ENCODE data around the gene ONECUT3. TPM values are rescaled to one million over a fixed set of nuclear protein-coding genes. Genes with fewer than 3 reads are reported as not detected.

Gene ONECUT3
- total and polyA plus RNA-seq, 7 experiments from 2014 or later: not detected

DNA sequence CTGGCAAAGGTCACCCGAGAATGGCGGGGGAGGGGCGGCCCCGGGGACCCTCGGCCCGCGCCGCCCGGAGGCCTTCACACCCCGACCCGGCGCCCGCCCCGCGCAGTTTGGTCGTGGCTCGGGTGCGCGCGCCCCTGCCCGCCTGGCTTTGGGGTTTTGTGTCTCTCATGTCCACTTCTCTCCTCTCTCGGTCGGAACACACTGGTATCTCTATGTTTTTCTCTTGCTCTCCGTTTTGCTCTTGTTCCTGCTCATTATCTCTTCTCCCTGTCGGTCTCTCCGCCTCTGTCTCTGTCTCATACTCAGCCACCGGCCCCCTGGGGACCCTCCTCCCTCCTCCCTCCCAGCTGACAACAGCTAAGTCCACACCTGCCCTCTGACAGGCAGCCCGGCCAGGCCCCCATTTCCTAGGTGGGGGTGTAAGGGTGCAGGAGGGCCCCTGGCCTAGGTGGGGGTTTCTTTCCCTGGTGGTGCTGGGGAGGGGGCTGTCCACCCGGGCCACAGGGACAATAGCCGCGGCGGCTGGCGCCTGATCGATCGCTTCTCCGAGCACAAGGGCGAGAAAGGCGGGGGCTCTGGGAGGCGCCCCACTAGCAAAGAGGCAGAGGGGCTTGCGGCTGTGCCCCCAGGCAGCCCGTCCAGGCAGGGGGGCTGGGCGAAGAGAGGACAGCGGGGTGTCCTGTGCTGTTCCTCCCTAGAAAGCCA, 2.3 kb downstream of the ONECUT3 start:
- H3K4me1 Mint-ChIP-seq: peaks cover 6 to 17% (median 11%) of the 10 kb centered on the region in 7 donors
- Histone ChIP-seq H3K27ac (ENCODE audit: low read depth, low read length) (no peak overlapping the region), H3K27me3 (ENCODE audit: control insufficient read depth in 2 of 2, insufficient read depth in 2 of 2, low read length in 2 of 2) (peaks cover 11 to 27% of the 10 kb centered on the region in 2 donors), H3K36me3 (ENCODE audit: control insufficient read depth in 2 of 3, insufficient read depth in 3 of 3, low read length in 3 of 3) (no peaks in the 10 kb centered on the region), H3K4me3 (ENCODE audit: low read length) (no peak overlapping the region), H3K9me3 (ENCODE audit: control insufficient read depth in 2 of 3, low read length in 3 of 3) (no peaks in the 10 kb centered on the region), H3K4me1 (ENCODE audit: control insufficient read depth in 2 of 2, insufficient read depth in 2 of 2, low read length in 2 of 2) (no peaks in the 10 kb centered on the region)
- intact Hi-C loops (cut with micrococcal nuclease): loop anchor here in 1 of 2 donors (5.0 kb wide), 1 partner anchor 288 kb away; no protein-coding TSS in a partner anchor
- DNase-seq (no peak), ATAC-seq (no peak)
- POLR2A ChIA-PET: interaction anchor here (0.7 kb wide), 1 partner anchor 9 kb away, joined by 5 read pairs; no protein-coding TSS in a partner anchor
- peaks cover 0 to 3% (median 0%) of the 10 kb centered on the region in 5 donors for H3K36me3 Mint-ChIP-seq
- H3K27me3 Mint-ChIP-seq: peaks cover 30 to 77% (median 38%) of the 10 kb centered on the region in 5 donors
- CTCF ChIA-PET: interaction anchor here (1.1 kb wide), 1 partner anchor 14 kb away, joined by 5 read pairs; no protein-coding TSS in a partner anchor
- H3K9me3 Mint-ChIP-seq: no peaks in the 10 kb centered on the region
- H3K27ac Mint-ChIP-seq: peak overlapping the region in 1 of 9 donors; percentile 86
- peak overlapping the region; percentile 39 to 78 (median 58) for H3K4me3 Mint-ChIP-seq

DNA sequence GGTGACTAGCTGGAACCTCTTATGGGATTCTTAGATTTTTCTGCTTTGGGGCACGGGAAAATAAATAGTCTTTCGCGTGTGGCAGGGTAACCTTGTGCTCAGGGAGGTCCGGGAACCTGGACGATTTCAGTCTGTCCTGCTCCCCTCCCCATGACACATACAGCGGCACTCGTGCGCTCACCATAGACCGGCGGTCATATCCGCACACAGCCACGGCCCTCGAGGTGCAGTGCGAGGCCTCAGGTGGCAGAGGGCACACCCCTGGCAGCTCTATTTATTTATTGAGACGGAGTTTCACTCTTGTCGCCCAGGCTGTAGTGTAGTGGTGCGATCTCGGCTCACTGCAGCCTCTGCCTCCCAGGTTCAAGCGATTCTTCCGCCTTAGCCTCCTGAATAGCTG, 3.0 kb downstream of the ONECUT3 start:
- Mint-ChIP-seq H3K4me1 (peaks cover 6 to 17% (median 11%) of the 10 kb centered on the region in 7 donors), H3K27me3 (peaks cover 30 to 77% (median 42%) of the 10 kb centered on the region in 5 donors), H3K9me3 (no peaks in the 10 kb centered on the region), H3K4me3 (peak overlapping the region in 2 of 10 donors; percentile 5 to 72), H3K27ac (peak overlapping the region in 1 of 9 donors; percentile 52), H3K36me3 (peaks cover 0 to 3% (median 0%) of the 10 kb centered on the region in 5 donors)
- no peak overlapping the region for H3K4me3 ChIP-seq (ENCODE audit: low read length)
- no peaks in the 10 kb centered on the region for H3K4me1 ChIP-seq (ENCODE audit: control insufficient read depth in 2 of 2, insufficient read depth in 2 of 2, low read length in 2 of 2)
- ChIA-PET CTCF (no interaction called here), POLR2A (no interaction called here)
- ATAC-seq: no peak
- no peaks in the 10 kb centered on the region for H3K36me3 ChIP-seq (ENCODE audit: control insufficient read depth in 2 of 3, insufficient read depth in 3 of 3, low read length in 3 of 3)
- H3K27ac ChIP-seq (ENCODE audit: low read depth, low read length): no peak overlapping the region
- H3K9me3 ChIP-seq (ENCODE audit: control insufficient read depth in 2 of 3, low read length in 3 of 3): no peaks in the 10 kb centered on the region
- H3K27me3 ChIP-seq (ENCODE audit: control insufficient read depth in 2 of 2, insufficient read depth in 2 of 2, low read length in 2 of 2): peaks cover 8 to 20% of the 10 kb centered on the region in 2 donors
- intact Hi-C loops (cut with micrococcal nuclease): loop anchor here in 1 of 2 donors (5.0 kb wide), 1 partner anchor 289 kb away; no protein-coding TSS in a partner anchor
- no peak for DNase-seq

- intact Hi-C loops (cut with micrococcal nuclease): loop anchor here in 1 of 2 donors (5.0 kb wide), 1 partner anchor 290 kb away; no protein-coding TSS in a partner anchor
- H3K27me3 Mint-ChIP-seq: peaks cover 30 to 77% (median 44%) of the 10 kb centered on the region in 5 donors
- POLR2A ChIA-PET: no interaction called here
- CTCF ChIA-PET: no interaction called here
- ATAC-seq: no peak
- Histone ChIP-seq H3K36me3 (ENCODE audit: control insufficient read depth in 2 of 3, insufficient read depth in 3 of 3, low read length in 3 of 3) (no peaks in the 10 kb centered on the region), H3K4me1 (ENCODE audit: control insufficient read depth in 2 of 2, insufficient read depth in 2 of 2, low read length in 2 of 2) (no peaks in the 10 kb centered on the region), H3K27ac (ENCODE audit: low read depth, low read length) (no peak overlapping the region), H3K9me3 (ENCODE audit: control insufficient read depth in 2 of 3, low read length in 3 of 3) (no peaks in the 10 kb centered on the region), H3K27me3 (ENCODE audit: control insufficient read depth in 2 of 2, insufficient read depth in 2 of 2, low read length in 2 of 2) (peaks cover 1 to 18% of the 10 kb centered on the region in 2 donors), H3K4me3 (ENCODE audit: low read length) (no peak overlapping the region)
- no peaks in the 10 kb centered on the region for H3K9me3 Mint-ChIP-seq
- peaks cover 4 to 13% (median 11%) of the 10 kb centered on the region in 7 donors for H3K4me1 Mint-ChIP-seq
- DNase-seq: no peak
- H3K27ac Mint-ChIP-seq: peak overlapping the region in 1 of 9 donors; percentile 83
- peaks cover 0 to 3% (median 0%) of the 10 kb centered on the region in 5 donors for H3K36me3 Mint-ChIP-seq
- H3K4me3 Mint-ChIP-seq: peak overlapping the region in 4 of 10 donors; percentile 16 to 62 (median 35)
Observed at GRCh38 chr19:1756705-1757465, 3.6 kb downstream of the ONECUT3 start.

DNA sequence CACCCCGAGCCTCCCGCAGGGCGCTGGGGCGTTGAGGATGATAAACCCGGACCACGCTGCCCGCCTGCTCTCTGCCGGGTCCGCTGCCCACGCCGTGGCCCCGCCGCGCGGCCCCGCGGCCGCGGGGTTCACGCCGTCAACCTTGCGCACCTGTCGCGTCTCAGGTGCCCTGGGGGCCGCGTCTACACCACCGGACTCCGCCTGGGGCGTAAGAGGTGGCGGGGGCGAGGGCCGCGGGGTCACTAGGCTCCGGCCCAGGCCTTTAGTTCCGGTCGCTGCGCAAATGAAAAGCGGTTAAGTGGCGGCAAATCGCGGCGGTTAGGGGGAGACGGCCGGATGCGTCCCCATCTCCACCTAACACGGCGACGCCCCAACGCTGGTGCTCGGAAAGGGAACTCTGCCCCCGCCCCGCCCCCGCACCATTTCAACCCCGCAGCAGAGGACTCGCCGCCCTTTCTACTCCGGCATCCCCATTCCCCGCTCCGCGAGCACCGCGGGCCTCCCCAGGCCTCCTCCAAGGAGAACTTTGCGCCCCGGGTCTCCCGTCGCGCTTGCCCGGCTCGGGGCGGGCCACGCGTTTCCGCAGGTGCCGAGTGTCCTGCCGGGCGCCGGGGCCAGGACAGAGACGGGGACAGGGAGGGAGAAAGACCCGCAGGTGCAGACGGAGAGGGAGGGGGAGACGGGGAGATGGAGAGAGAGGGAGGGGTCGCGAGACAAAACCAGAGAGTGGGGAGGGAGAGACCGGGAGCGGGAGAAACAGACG, 4.3 kb downstream of the ONECUT3 start:
- Mint-ChIP-seq H3K4me1 (peaks cover 4 to 13% (median 11%) of the 10 kb centered on the region in 7 donors), H3K27me3 (peaks cover 28 to 71% (median 43%) of the 10 kb centered on the region in 5 donors)

GRCh38 chr19:1758231-1758577, 4.9 kb downstream of the ONECUT3 start:
- peaks cover 4 to 13% (median 8%) of the 10 kb centered on the region in 7 donors for H3K4me1 Mint-ChIP-seq
- no peaks in the 10 kb centered on the region for H3K9me3 Mint-ChIP-seq
- H3K9me3 ChIP-seq (ENCODE audit: control insufficient read depth in 2 of 3, low read length in 3 of 3): no peaks in the 10 kb centered on the region
- H3K36me3 Mint-ChIP-seq: peaks cover 0 to 3% (median 0%) of the 10 kb centered on the region in 5 donors
- H3K27ac ChIP-seq (ENCODE audit: low read depth, low read length): no peak overlapping the region
- DNase-seq (no peak), ATAC-seq (no peak)
- ChIA-PET POLR2A (no interaction called here), CTCF (no interaction called here)
- H3K27ac Mint-ChIP-seq: no peak overlapping the region
- intact Hi-C loops (cut with micrococcal nuclease): loop anchor here in 1 of 2 donors (5.0 kb wide), 1 partner anchor 291 kb away; no protein-coding TSS in a partner anchor
- no peaks in the 10 kb centered on the region for H3K36me3 ChIP-seq (ENCODE audit: control insufficient read depth in 2 of 3, insufficient read depth in 3 of 3, low read length in 3 of 3)
- no peak overlapping the region for H3K4me3 Mint-ChIP-seq
- no peaks in the 10 kb centered on the region for H3K4me1 ChIP-seq (ENCODE audit: control insufficient read depth in 2 of 2, insufficient read depth in 2 of 2, low read length in 2 of 2)
- H3K27me3 ChIP-seq (ENCODE audit: control insufficient read depth in 2 of 2, insufficient read depth in 2 of 2, low read length in 2 of 2): peaks cover 0 to 14% of the 10 kb centered on the region in 2 donors
- no peak overlapping the region for H3K4me3 ChIP-seq (ENCODE audit: low read length)
- H3K27me3 Mint-ChIP-seq: peaks cover 28 to 73% (median 43%) of the 10 kb centered on the region in 5 donors

More for the DNA sequence above, 4.3 kb downstream of the ONECUT3 start:
- Mint-ChIP-seq H3K4me3 (peak overlapping the region in 1 of 10 donors; percentile 62), H3K9me3 (no peaks in the 10 kb centered on the region), H3K36me3 (peaks cover 0 to 3% (median 0%) of the 10 kb centered on the region in 5 donors), H3K27ac (peak overlapping the region in 1 of 9 donors; percentile 83)
- POLR2A ChIA-PET: no interaction called here
- Histone ChIP-seq H3K4me3 (ENCODE audit: low read length) (no peak overlapping the region), H3K9me3 (ENCODE audit: control insufficient read depth in 2 of 3, low read length in 3 of 3) (no peaks in the 10 kb centered on the region), H3K27ac (ENCODE audit: low read depth, low read length) (no peak overlapping the region), H3K36me3 (ENCODE audit: control insufficient read depth in 2 of 3, insufficient read depth in 3 of 3, low read length in 3 of 3) (no peaks in the 10 kb centered on the region), H3K4me1 (ENCODE audit: control insufficient read depth in 2 of 2, insufficient read depth in 2 of 2, low read length in 2 of 2) (no peaks in the 10 kb centered on the region), H3K27me3 (ENCODE audit: control insufficient read depth in 2 of 2, insufficient read depth in 2 of 2, low read length in 2 of 2) (peaks cover 0 to 14% of the 10 kb centered on the region in 2 donors)
- no peak for DNase-seq
- CTCF ChIA-PET: no interaction called here
- intact Hi-C loops (cut with micrococcal nuclease): loop anchor here in 1 of 2 donors (5.0 kb wide), 1 partner anchor 290 kb away; no protein-coding TSS in a partner anchor
- ATAC-seq: no peak
